Mesenchymal stem cell (in vitro differentiated cells and primary cell): ENCODE data around the gene ADAMTS14.

Source experiments
- DNase-seq: peaks from one replicate; pipeline ENCODE4 v3.0.0-alpha.2; 2013
- H2AFZ ChIP-seq: one replicate; pipeline ENCODE4 v1.6.1; 2013; ENCODE audit warnings: low read depth, mild to moderate bottlenecking, control low read depth, inconsistent platforms, low read length, moderate library complexity
- H2AK5ac ChIP-seq: 2 replicates; pipeline ENCODE4 v1.6.1; 2013; ENCODE audit warnings: low read length, moderate library complexity, mild to moderate bottlenecking, inconsistent platforms; ENCODE audit not compliant: severe bottlenecking
- H2BK120ac ChIP-seq: one replicate; pipeline ENCODE4 v1.6.1; 2013; ENCODE audit warnings: low read depth, mild to moderate bottlenecking, inconsistent platforms, low read length, moderate library complexity
- H2BK12ac ChIP-seq, 2 experiments: one replicate each; pipeline ENCODE4 v1.6.1; 2013; ENCODE audit warnings: inconsistent platforms in 2 of 2, low read length in 2 of 2, mild to moderate bottlenecking in 2 of 2, moderate library complexity in 2 of 2, control low read depth in 1 of 2
- H2BK15ac ChIP-seq: one replicate; pipeline ENCODE4 v1.6.1; 2013; ENCODE audit warnings: mild to moderate bottlenecking, low read depth, inconsistent platforms; ENCODE audit not compliant: poor library complexity, severe bottlenecking
- H2BK5ac ChIP-seq: 2 replicates; pipeline ENCODE4 v1.6.1; 2013; ENCODE audit warnings: low read depth, mild to moderate bottlenecking, low read length, control low read depth, inconsistent platforms; ENCODE audit not compliant: poor library complexity, severe bottlenecking
- H3K14ac ChIP-seq, 2 experiments: one replicate each; pipeline ENCODE4 v1.6.1; 2013; ENCODE audit warnings: inconsistent platforms in 2 of 2, low read length in 2 of 2, control low read depth in 1 of 2, mild to moderate bottlenecking in 1 of 2, moderate library complexity in 1 of 2
- H3K18ac ChIP-seq, 2 experiments: one replicate each; pipeline ENCODE4 v1.6.1; 2013; ENCODE audit warnings: inconsistent platforms in 2 of 2, low read length in 2 of 2, control low read depth in 1 of 2, low read depth in 1 of 2, mild to moderate bottlenecking in 1 of 2
- H3K23ac ChIP-seq, 2 experiments: one replicate each; pipeline ENCODE4 v1.6.1; 2013; ENCODE audit warnings: inconsistent platforms in 2 of 2, low read length in 2 of 2, mild to moderate bottlenecking in 2 of 2, moderate library complexity in 2 of 2, control low read depth in 1 of 2
- H3K27ac ChIP-seq: 2 replicates; pipeline ENCODE4 v1.5.1; 2013; ENCODE audit warnings: mild to moderate bottlenecking, moderate library complexity, low read length, control low read depth, inconsistent platforms; ENCODE audit not compliant: poor library complexity, severe bottlenecking
- H3K27me3 ChIP-seq, 2 experiments: 2 replicates each; pipeline versions ENCODE4 v1.6.1 to v1.7.0; 2013; ENCODE audit warnings: low read length in 2 of 2, mild to moderate bottlenecking in 2 of 2, moderate library complexity in 2 of 2, control low read depth in 1 of 2, inconsistent platforms in 1 of 2; ENCODE audit not compliant: control insufficient read depth in 1 of 2, insufficient read depth in 1 of 2
- H3K36me3 ChIP-seq, 2 experiments: 2 replicates each; pipeline versions ENCODE4 v1.6.1 to v1.7.0; 2013; ENCODE audit warnings: low read length in 2 of 2, control low read depth in 1 of 2, inconsistent platforms in 1 of 2, low read depth in 1 of 2, mild to moderate bottlenecking in 1 of 2; ENCODE audit not compliant: insufficient read depth in 2 of 2, control insufficient read depth in 1 of 2
- H3K4ac ChIP-seq, 2 experiments: one replicate each; pipeline ENCODE4 v1.6.1; 2013; ENCODE audit warnings: inconsistent platforms in 2 of 2, low read length in 2 of 2, mild to moderate bottlenecking in 2 of 2, moderate library complexity in 2 of 2, control low read depth in 1 of 2, low read depth in 1 of 2
- H3K4me1 ChIP-seq: 2 replicates; pipeline ENCODE4 v1.6.1; 2013; ENCODE audit warnings: low read depth, low read length, control low read depth; ENCODE audit not compliant: control insufficient read depth, insufficient read depth
- H3K4me2 ChIP-seq: 2 replicates; pipeline ENCODE4 v1.6.1; 2013; ENCODE audit warnings: low read length, mild to moderate bottlenecking, inconsistent platforms; ENCODE audit not compliant: poor library complexity, severe bottlenecking
- H3K4me3 ChIP-seq, 2 experiments: 2 replicates each; pipeline versions ENCODE4 v1.5.1 to v1.7.0; 2013; ENCODE audit warnings: low read length in 2 of 2, mild to moderate bottlenecking in 2 of 2, control low read depth in 1 of 2, low read depth in 1 of 2; ENCODE audit not compliant: insufficient read depth in 1 of 2
- H3K79me1 ChIP-seq: replicated peaks from 2 replicates; pipeline ENCODE4 v1.6.1; 2013; ENCODE audit warnings: mild to moderate bottlenecking, control low read depth, low read length, inconsistent platforms; ENCODE audit not compliant: poor library complexity, severe bottlenecking
- H3K9ac ChIP-seq: 2 replicates; pipeline ENCODE4 v1.7.0; 2013; ENCODE audit warnings: mild to moderate bottlenecking, low read length, moderate library complexity
- H3K9me3 ChIP-seq: 2 replicates; pipeline ENCODE4 v1.7.0; 2013; ENCODE audit warnings: mild to moderate bottlenecking, low read length; ENCODE audit not compliant: control insufficient read depth
- H4K8ac ChIP-seq: one replicate; pipeline ENCODE4 v1.6.1; 2013; ENCODE audit warnings: inconsistent platforms, mild to moderate bottlenecking, low read length, moderate library complexity
- H4K91ac ChIP-seq: one replicate; pipeline ENCODE4 v1.6.1; 2013; ENCODE audit warnings: mild to moderate bottlenecking, low read length, inconsistent platforms
- WGBS: methylation state at CpG from one replicate; pipeline ENCODE4 v1.1.7; 2013; ENCODE audit warnings: mixed read lengths; 5-methylcytosine and 5-hydroxymethylcytosine counted together

Gene ADAMTS14

DNA sequence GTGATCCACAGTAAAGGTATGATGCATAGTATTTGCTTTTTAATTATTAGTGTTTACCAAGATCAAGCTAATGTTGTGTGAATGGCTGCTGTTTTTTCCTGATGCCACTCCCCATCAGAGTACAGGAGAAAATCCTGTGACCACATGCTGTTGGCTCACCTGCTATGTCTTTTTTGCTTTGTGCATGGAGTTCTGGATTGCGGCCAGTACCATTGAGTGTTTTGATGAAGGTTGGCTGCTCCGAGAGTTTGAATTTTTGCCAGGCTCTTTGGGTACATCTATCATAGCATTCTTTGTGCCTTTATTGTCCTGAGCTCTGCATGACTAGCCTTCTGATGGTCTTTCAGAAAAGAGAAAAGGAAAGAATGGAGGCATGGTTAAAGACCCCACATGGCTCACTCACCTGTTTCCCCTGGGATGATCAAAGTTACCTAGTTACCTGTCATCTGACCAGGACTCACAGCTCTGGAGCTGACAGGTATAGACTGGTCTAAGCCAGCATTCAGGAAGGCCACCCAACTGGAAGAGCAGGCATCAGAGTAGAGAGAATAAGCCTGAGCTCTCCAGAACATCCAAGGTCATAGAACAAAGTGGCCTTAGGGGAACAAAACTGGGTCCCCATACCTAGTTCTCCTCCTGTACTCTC is 131.6 kb downstream of the ADAMTS14 start:
- no peaks in the 10 kb centered on the region for H3K9me3 ChIP-seq
- no peak overlapping the region for H2AK5ac ChIP-seq
- no peak overlapping the region for H3K4me2 ChIP-seq
- no peak overlapping the region for H3K4me3 ChIP-seq
- no peaks in the 10 kb centered on the region for H3K79me1 ChIP-seq
- no peak overlapping the region for H2BK120ac ChIP-seq
- DNase-seq, result no peak
- H3K14ac ChIP-seq, result no peak overlapping the region
- H2BK15ac ChIP-seq, result no peak overlapping the region
- H2AFZ ChIP-seq, result no peak overlapping the region
- H2BK12ac ChIP-seq, result no peak overlapping the region
- peaks cover 1% of the 10 kb centered on the region for H3K4me1 ChIP-seq
- 77% methylated on average over 2 of the region's 2 CpGs for WGBS
- no peak overlapping the region for H3K9ac ChIP-seq
- H2BK5ac ChIP-seq, result no peak overlapping the region
- H4K8ac ChIP-seq, result no peak overlapping the region
- no peak overlapping the region for H3K23ac ChIP-seq
- no peak overlapping the region for H3K27ac ChIP-seq
- peaks cover 12 to 15% of the 10 kb centered on the region in 2 experiments for H3K27me3 ChIP-seq
- H4K91ac ChIP-seq, result no peak overlapping the region
- no peaks in the 10 kb centered on the region for H3K36me3 ChIP-seq
- no peak overlapping the region for H3K18ac ChIP-seq
- no peak overlapping the region for H3K4ac ChIP-seq

DNA sequence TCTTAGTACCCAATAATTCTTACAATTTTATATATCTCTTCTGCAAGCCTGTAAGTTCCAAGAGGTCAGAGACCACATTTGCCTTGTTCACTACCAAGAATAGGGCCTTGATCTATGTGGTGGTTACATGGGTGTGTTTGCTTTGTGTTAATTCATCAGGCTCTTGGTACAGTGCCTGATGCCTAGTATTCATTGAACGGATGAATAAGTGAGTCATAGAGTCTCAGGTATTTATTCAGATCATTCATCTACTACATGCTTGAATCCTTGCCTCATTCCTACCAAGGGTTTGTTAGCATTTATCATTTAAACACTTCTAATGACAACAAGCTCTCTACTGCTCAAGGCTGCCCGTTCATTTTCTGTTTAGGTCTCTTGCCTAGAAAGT is 132.1 kb downstream of the ADAMTS14 start:
- Histone ChIP-seq H3K4me1 (peaks cover 5% of the 10 kb centered on the region), H3K36me3 (no peaks in the 10 kb centered on the region), H4K8ac (no peak overlapping the region), H3K18ac (no peak overlapping the region), H3K4me3 (no peak overlapping the region), H2BK15ac (no peak overlapping the region), H2AK5ac (no peak overlapping the region), H3K4ac (no peak overlapping the region), H3K4me2 (no peak overlapping the region), H3K79me1 (no peaks in the 10 kb centered on the region), H2BK120ac (no peak overlapping the region), H3K27ac (no peak overlapping the region), H2BK5ac (no peak overlapping the region), H3K14ac (no peak overlapping the region), H3K9ac (no peak overlapping the region), H3K23ac (no peak overlapping the region), H3K27me3 (peaks cover 10 to 12% of the 10 kb centered on the region in 2 experiments), H2AFZ (no peak overlapping the region), H4K91ac (no peak overlapping the region), H2BK12ac (no peak overlapping the region), H3K9me3 (no peaks in the 10 kb centered on the region)
- no peak for DNase-seq
- 79% methylated on average over 2 of the region's 2 CpGs for WGBS

DNA sequence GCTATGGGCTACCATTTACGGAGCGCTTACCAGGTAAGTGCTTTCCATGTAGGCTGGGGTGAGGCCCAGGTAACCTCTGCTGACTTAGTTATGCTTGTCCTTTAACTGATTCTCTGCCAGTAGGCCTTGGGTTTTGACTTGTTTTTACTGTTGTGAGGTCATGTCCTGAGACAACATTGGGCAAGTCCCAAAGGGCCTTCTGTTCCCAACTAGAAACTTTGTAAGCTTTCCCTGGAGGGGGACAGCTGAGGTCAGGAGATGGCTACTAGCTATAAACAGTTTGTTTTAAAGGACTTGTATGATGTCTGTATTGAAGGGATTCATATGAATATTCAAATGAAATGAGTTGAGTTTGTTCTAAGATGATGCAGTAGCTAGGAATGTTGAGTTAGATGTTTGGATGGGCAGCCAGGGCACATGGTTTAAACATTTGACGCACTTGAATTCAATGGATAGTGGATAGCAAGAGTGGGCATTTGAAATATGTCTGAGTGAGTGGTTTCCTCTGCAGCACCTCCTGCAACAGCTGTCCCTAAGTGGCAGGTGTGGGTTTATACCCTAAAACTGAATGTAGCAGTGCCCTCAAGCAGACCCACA is 133.4 kb downstream of the ADAMTS14 start:
- DNase-seq, result no peak
- no peaks in the 10 kb centered on the region for H3K36me3 ChIP-seq
- H3K9me3 ChIP-seq, result no peaks in the 10 kb centered on the region
- H3K14ac ChIP-seq, result peak overlapping the region in 1 of 2 experiments; percentile 23
- H2AK5ac ChIP-seq, result no peak overlapping the region
- no peak overlapping the region for H4K91ac ChIP-seq
- H3K18ac ChIP-seq, result no peak overlapping the region
- no peak overlapping the region for H2BK12ac ChIP-seq
- no peak overlapping the region for H3K4me2 ChIP-seq
- H2AFZ ChIP-seq, result no peak overlapping the region
- H4K8ac ChIP-seq, result no peak overlapping the region
- H2BK120ac ChIP-seq, result no peak overlapping the region
- 93% methylated on average over 3 of the region's 3 CpGs for WGBS
- H3K4ac ChIP-seq, result no peak overlapping the region
- no peak overlapping the region for H3K27ac ChIP-seq
- H2BK15ac ChIP-seq, result no peak overlapping the region
- H3K27me3 ChIP-seq, result peaks cover 4 to 6% of the 10 kb centered on the region in 2 experiments
- H2BK5ac ChIP-seq, result no peak overlapping the region
- H3K9ac ChIP-seq, result no peak overlapping the region
- peaks cover 8% of the 10 kb centered on the region for H3K4me1 ChIP-seq
- no peak overlapping the region for H3K23ac ChIP-seq
- no peak overlapping the region for H3K4me3 ChIP-seq
- no peaks in the 10 kb centered on the region for H3K79me1 ChIP-seq

DNA sequence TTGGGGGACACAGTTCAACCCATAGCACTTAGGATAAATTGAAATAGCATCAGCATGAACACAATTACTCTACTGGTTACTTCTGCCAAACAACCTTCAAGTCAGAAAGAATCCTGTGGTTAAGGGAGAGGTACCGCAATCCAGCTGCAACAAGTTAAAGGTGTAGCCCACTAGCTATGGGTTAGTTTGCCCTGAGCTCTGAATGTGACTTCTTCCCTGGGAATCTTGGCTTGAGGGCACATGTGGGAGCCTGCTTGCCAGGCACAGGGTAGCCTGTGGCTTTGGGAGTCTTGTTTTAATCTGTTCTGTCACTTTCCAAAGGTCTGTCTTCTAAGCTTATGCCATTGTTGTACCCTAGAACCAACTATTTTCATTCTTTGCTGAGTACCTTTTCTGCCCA is 134.5 kb downstream of the ADAMTS14 start:
- H3K4me2 ChIP-seq, result no peak overlapping the region
- peaks cover 8% of the 10 kb centered on the region for H3K4me1 ChIP-seq
- peaks cover 4 to 6% of the 10 kb centered on the region in 2 experiments for H3K27me3 ChIP-seq
- no peak overlapping the region for H2BK12ac ChIP-seq
- no peaks in the 10 kb centered on the region for H3K9me3 ChIP-seq
- no peak overlapping the region for H3K9ac ChIP-seq
- H4K91ac ChIP-seq, result no peak overlapping the region
- H2BK120ac ChIP-seq, result no peak overlapping the region
- DNase-seq, result no peak
- no peak overlapping the region for H3K4ac ChIP-seq
- no peak overlapping the region for H3K27ac ChIP-seq
- H3K14ac ChIP-seq, result no peak overlapping the region
- no peaks in the 10 kb centered on the region for H3K36me3 ChIP-seq
- WGBS, result 100% methylated on average over 1 of the region's 1 CpG
- H2AK5ac ChIP-seq, result no peak overlapping the region
- no peak overlapping the region for H2AFZ ChIP-seq
- no peaks in the 10 kb centered on the region for H3K79me1 ChIP-seq
- H3K4me3 ChIP-seq, result no peak overlapping the region
- no peak overlapping the region for H3K23ac ChIP-seq
- no peak overlapping the region for H2BK5ac ChIP-seq
- no peak overlapping the region for H3K18ac ChIP-seq
- H2BK15ac ChIP-seq, result no peak overlapping the region
- H4K8ac ChIP-seq, result no peak overlapping the region
